Natural killer cell (primary cell): Measurements from ENCODE around the gene RAB3IL1. TPM values are rescaled to one million over a fixed set of nuclear protein-coding genes. Genes with fewer than 3 reads are reported as not detected.
"Not testable (repeated sequence)": the region's sequence is repeated elsewhere in the genome, so short reads cannot be mapped to it uniquely, and the experiment has no call there.

Source experiments
- ATAC-seq, 3 donors: fragments of 150-1000 bp in 2 of 3; fragments of 200-7000 bp in 1 of 3; cut with Tn5 transposase; 1 replicate in 1 of 3; 2 replicates in 2 of 3; pipeline ENCODE4 v1.10.0; 2021; ENCODE audit warnings: mild to moderate bottlenecking in 2 of 3, moderate library complexity in 2 of 3
- DNase-seq, 2 donors: peaks; one replicate each; pipeline versions ENCODE4 v3.0.0 to v3.0.0-alpha.2; 2013 to 2021; ENCODE audit warnings: mixed read lengths in 1 of 2
- H3K27ac ChIP-seq: one replicate; pipeline ENCODE4 v1.5.1; 2013; ENCODE audit warnings: mild to moderate bottlenecking, low read length
- H3K27me3 ChIP-seq: one replicate; pipeline ENCODE4 v1.6.1; 2013; ENCODE audit warnings: low read length; ENCODE audit not compliant: control insufficient read depth, insufficient read depth
- H3K36me3 ChIP-seq: one replicate; pipeline ENCODE4 v1.6.1; 2013; ENCODE audit warnings: low read length; ENCODE audit not compliant: control insufficient read depth, insufficient read depth
- H3K4me1 ChIP-seq: one replicate; pipeline ENCODE4 v1.6.1; 2013; ENCODE audit warnings: low read length; ENCODE audit not compliant: control insufficient read depth, insufficient read depth
- H3K4me3 ChIP-seq: one replicate; pipeline ENCODE4 v1.5.1; 2013; ENCODE audit warnings: low read length
- H3K9me3 ChIP-seq: one replicate; pipeline ENCODE4 v1.6.1; 2013; ENCODE audit warnings: low read length; ENCODE audit not compliant: control insufficient read depth, insufficient read depth
- H3K27ac Mint-ChIP-seq, 2 donors: one replicate each; pipeline ENCODE4 v1.8.0; 2022; ENCODE audit warnings: mild to moderate bottlenecking in 2 of 2, mixed read lengths in 2 of 2, moderate library complexity in 1 of 2
- H3K27me3 Mint-ChIP-seq, 2 donors: one replicate each; pipeline ENCODE4 v1.8.0; 2022; ENCODE audit warnings: low read depth in 2 of 2, mixed read lengths in 2 of 2
- H3K36me3 Mint-ChIP-seq: one replicate; pipeline ENCODE4 v1.8.0; 2022; ENCODE audit warnings: mixed read lengths
- H3K4me1 Mint-ChIP-seq, 2 donors: one replicate each; pipeline ENCODE4 v1.8.0; 2022; ENCODE audit warnings: mixed read lengths in 2 of 2
- H3K4me3 Mint-ChIP-seq: one replicate; pipeline ENCODE4 v1.8.0; 2022; ENCODE audit warnings: mild to moderate bottlenecking, moderate library complexity, mixed read lengths
- H3K9me3 Mint-ChIP-seq, 2 donors: one replicate each; pipeline ENCODE4 v1.8.0; 2022; ENCODE audit warnings: mixed read lengths in 2 of 2
- WGBS: methylation state at CpG from one replicate; pipeline ENCODE4 v1.1.7; 2013; ENCODE audit warnings: missing lambda C conversion rate; ENCODE audit not compliant: insufficient coverage; 5-methylcytosine and 5-hydroxymethylcytosine counted together
- intact Hi-C: fragments of 100-400 bp; cut with micrococcal nuclease; formaldehyde crosslinking; loops from one replicate; pipeline ENCODE4 v1.14.2; 2022
- total RNA-seq, 4 donors: library from RNA; stranded (reverse); fragments of 120-200 nt in 1 of 4; gene quantifications; one replicate each; pipeline versions ENCODE4 v1.2.3 to v1.2.4, GENCODE V29; 2013 to 2022
- TF ChIP-seq, protein P1 (sequence below): fragments of 200-600 bp; IDR thresholded peaks from one replicate; pipeline ENCODE4 v1.8.0; 2022; ENCODE audit warnings: antibody characterized with exemption

The RAB3IL1 gene
- not detected for total RNA-seq
- total RNA-seq (2013), result 0.07 TPM

DNA sequence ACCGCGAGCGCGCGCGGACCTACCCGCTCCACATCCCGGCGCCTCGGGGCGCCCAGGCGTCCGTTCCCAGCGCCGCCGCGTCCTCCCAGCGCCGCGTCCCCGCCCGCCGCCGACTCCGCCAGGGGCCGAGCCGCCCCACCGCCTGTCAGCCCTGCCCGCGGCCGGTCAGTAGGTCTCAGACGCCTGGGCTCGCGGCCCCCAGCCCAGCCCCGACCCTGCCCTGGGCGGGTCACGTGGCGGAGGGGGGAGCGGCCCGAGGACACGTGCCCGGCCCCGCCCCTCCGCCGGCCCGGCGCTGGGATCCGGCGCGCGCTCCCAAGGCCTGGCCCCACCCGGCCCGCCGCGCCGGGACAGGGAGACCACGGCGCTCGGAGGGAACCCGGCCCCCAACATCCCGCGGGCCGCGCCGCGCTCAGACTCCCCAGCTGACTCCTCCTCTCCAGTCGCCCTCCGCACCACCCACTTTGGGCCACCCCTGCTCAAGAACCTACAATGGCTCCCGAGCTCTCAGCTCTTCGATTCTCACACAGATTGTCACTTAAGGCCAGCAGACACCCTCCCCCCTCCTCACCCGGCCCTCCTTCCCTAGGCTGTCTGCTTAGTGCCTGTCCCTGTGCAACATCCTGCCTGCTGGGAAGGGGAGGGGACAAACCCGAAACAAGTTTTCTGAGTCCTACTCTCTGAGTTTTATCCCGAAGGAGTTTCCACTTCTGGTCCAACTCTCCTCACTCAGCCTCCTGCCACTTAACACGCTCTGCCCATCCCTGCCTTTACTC is at the start of gene RAB3IL1:
Gene RAB3IL1, minus strand, starts transcription at position 233 of the 776 bp plus-strand sequence. Its CDS starts 199 bp downstream, at position 34.
- no peaks in the 10 kb centered on the region for H3K9me3 Mint-ChIP-seq
- WGBS, result 4% methylated on average over 74 of the region's 74 CpGs
- DNase-seq, result peak in 1 of 2 donors; percentile 16
- peak within 1 kb of the TSS; percentile 66 for H3K4me3 Mint-ChIP-seq
- H3K27ac Mint-ChIP-seq, result peak within 1 kb of the TSS in 1 of 2 donors; percentile 16
- Histone ChIP-seq H3K27me3 (peaks cover 16% of the 10 kb centered on the region), H3K4me3 (no peak within 1 kb of the TSS), H3K9me3 (no peaks in the 10 kb centered on the region), H3K4me1 (peaks cover 14% of the 10 kb centered on the region), H3K27ac (no peak within 1 kb of the TSS), H3K36me3 (no peaks in the 10 kb centered on the region)
- TF ChIP-seq, protein P1, sequence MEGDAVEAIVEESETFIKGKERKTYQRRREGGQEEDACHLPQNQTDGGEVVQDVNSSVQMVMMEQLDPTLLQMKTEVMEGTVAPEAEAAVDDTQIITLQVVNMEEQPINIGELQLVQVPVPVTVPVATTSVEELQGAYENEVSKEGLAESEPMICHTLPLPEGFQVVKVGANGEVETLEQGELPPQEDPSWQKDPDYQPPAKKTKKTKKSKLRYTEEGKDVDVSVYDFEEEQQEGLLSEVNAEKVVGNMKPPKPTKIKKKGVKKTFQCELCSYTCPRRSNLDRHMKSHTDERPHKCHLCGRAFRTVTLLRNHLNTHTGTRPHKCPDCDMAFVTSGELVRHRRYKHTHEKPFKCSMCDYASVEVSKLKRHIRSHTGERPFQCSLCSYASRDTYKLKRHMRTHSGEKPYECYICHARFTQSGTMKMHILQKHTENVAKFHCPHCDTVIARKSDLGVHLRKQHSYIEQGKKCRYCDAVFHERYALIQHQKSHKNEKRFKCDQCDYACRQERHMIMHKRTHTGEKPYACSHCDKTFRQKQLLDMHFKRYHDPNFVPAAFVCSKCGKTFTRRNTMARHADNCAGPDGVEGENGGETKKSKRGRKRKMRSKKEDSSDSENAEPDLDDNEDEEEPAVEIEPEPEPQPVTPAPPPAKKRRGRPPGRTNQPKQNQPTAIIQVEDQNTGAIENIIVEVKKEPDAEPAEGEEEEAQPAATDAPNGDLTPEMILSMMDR, result no peak
- H3K27me3 Mint-ChIP-seq, result peaks cover 38 to 56% of the 10 kb centered on the region in 2 donors
- H3K36me3 Mint-ChIP-seq, result no peaks in the 10 kb centered on the region
- intact Hi-C loops, result no loop called here
- ATAC-seq, result peak in 1 of 3 donors; percentile 53
- H3K4me1 Mint-ChIP-seq, result peaks cover 5 to 12% of the 10 kb centered on the region in 2 donors

GRCh38 chr11:61966734-61967115 is 49.4 kb upstream of the RAB3IL1 start:
- ATAC-seq, result no peak
- H3K4me1 ChIP-seq, result peaks cover 54% of the 10 kb centered on the region

GRCh38 chr11:61964666-61965271 is 47.4 kb upstream of the RAB3IL1 start:
- H3K4me1 ChIP-seq, result peaks cover 44% of the 10 kb centered on the region
- H3K9me3 ChIP-seq, DNase-seq, H3K4me3 ChIP-seq, H3K27me3 ChIP-seq, H3K27me3 Mint-ChIP-seq, H3K9me3 Mint-ChIP-seq, ATAC-seq: not testable (repeated sequence)
- Mint-ChIP-seq H3K36me3 (peaks cover 10% of the 10 kb centered on the region), H3K4me1 (peaks cover 43 to 51% of the 10 kb centered on the region in 2 donors), H3K27ac (peak overlapping the region; percentile 86 to 93), H3K4me3 (peak overlapping the region; percentile 95)
- 80% methylated on average over 9 of the region's 9 CpGs for WGBS
- intact Hi-C loops, result loop anchor here (5.0 kb wide), 1 partner anchor 118 kb away; no protein-coding TSS in a partner anchor
- peaks cover 16% of the 10 kb centered on the region for H3K36me3 ChIP-seq
- H3K27ac ChIP-seq, result peak overlapping the region; percentile 91

More at GRCh38 chr11:61966734-61967115, 49.4 kb upstream of the RAB3IL1 start:
- intact Hi-C loops, result loop anchor here (1.0 to 5.0 kb wide), 2 partner anchors 59 to 116 kb away; no protein-coding TSS in a partner anchor
- H3K27ac Mint-ChIP-seq, result peak overlapping the region; percentile 91 to 93
- H3K36me3 Mint-ChIP-seq, result peaks cover 10% of the 10 kb centered on the region
- TF ChIP-seq, protein P1, result no peak
- H3K4me3 Mint-ChIP-seq, result peak overlapping the region; percentile 95
- H3K27me3 ChIP-seq, result no peaks in the 10 kb centered on the region
- H3K27me3 Mint-ChIP-seq, result no peaks in the 10 kb centered on the region
- no peaks in the 10 kb centered on the region for H3K9me3 Mint-ChIP-seq
- WGBS, result under 1% methylated on average over 13 of the region's 13 CpGs
- H3K36me3 ChIP-seq, result peaks cover 16% of the 10 kb centered on the region
- peak overlapping the region; percentile 76 for H3K4me3 ChIP-seq
- H3K4me1 Mint-ChIP-seq, result peaks cover 49 to 60% of the 10 kb centered on the region in 2 donors
- peak in 1 of 2 donors; percentile 59 for DNase-seq
- no peaks in the 10 kb centered on the region for H3K9me3 ChIP-seq
- H3K27ac ChIP-seq, result peak overlapping the region; percentile 91

DNA sequence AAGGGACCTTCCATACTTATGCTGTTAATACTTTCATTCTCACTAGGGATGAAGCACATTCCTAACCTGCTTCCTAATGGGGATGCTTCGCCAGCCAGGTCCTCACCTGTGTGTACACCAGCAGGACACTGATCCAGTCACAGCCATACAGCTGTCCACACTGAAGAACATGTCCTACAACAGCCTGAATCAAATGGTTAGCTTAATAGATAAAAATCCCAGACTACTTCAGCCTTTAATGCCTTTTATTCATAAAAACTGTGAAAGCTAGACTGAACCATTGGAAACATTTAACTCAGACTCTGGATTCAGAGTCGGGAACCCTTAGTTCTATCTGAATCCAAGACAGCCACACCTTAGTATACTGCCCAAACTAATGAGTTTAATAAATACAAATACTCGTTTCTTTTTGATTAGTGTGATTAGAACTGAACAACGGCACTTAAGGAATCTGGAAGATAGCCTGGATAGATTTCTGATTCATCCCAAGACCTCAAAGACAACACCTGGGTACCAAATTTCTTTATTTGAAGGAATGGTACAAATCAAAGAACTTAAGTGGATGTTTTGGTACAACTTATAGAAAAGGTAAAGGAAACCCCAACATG is 46.8 kb upstream of the RAB3IL1 start:
- no peaks in the 10 kb centered on the region for H3K27me3 ChIP-seq
- peaks cover 16% of the 10 kb centered on the region for H3K36me3 ChIP-seq
- Mint-ChIP-seq H3K27ac (peak overlapping the region; percentile 86 to 93), H3K9me3 (no peaks in the 10 kb centered on the region), H3K4me3 (peak overlapping the region; percentile 56), H3K4me1 (peaks cover 43 to 47% of the 10 kb centered on the region in 2 donors), H3K27me3 (no peaks in the 10 kb centered on the region), H3K36me3 (peaks cover 10% of the 10 kb centered on the region)
- H3K27ac ChIP-seq, result peak overlapping the region; percentile 68
- no peaks in the 10 kb centered on the region for H3K9me3 ChIP-seq
- peaks cover 44% of the 10 kb centered on the region for H3K4me1 ChIP-seq
- H3K4me3 ChIP-seq, result no peak overlapping the region
- WGBS, result 91% methylated on average over 4 of the region's 4 CpGs
- intact Hi-C loops, result no loop called here
- TF ChIP-seq, protein P1, result no peak
- DNase-seq (peak in 1 of 2 donors; percentile 51), ATAC-seq (no peak)
